Measurements from ENCODE around the gene PRSS36. TPM values are rescaled to one million over a fixed set of nuclear protein-coding genes. Genes with fewer than 3 reads are reported as not detected.
"Not testable (repeated sequence)": the region's sequence is repeated elsewhere in the genome, so short reads cannot be mapped to it uniquely, and the experiment has no call there.

The PRSS36 gene
- total RNA-seq, 1 experiment from 2014 or later: 0.66 TPM

- Mint-ChIP-seq H3K9me3 (no peaks in the 10 kb centered on the region), H3K27me3 (ENCODE audit: low read depth) (peaks cover 12% of the 10 kb centered on the region), H3K4me1 (peaks cover 0 to under 1% of the 10 kb centered on the region in 2 experiments; a peak in 1 of 4 replicates), H3K4me3 (no peak overlapping the region), H3K36me3 (ENCODE audit: insufficient read depth in 1 of 3, low read depth in 3 of 3) (no peaks in the 10 kb centered on the region), H3K27ac (0 out of 7 replicates have a peak overlapping the region, but pooled peaks of 1 of the 3 experiments have one; percentile 42)
- no peak overlapping the region for H3K14ac ChIP-seq (ENCODE audit: insufficient read depth, low read length)
- no peak overlapping the region for H2AK5ac ChIP-seq (ENCODE audit: insufficient read length, low read length)
- no peaks in the 10 kb centered on the region for H3K27me3 ChIP-seq (ENCODE audit: insufficient read depth, low read length)
- H3K23me2 ChIP-seq (ENCODE audit: insufficient read length, low read depth, low read length, poor library complexity, severe bottlenecking): no peaks in the 10 kb centered on the region
- H3K9ac ChIP-seq (ENCODE audit: extremely low read depth, insufficient read length, low read length): no peak overlapping the region
- H3T11ph ChIP-seq (ENCODE audit: low read length): no peak overlapping the region
- no CpG with 5 or more reads among the region's 8 CpGs for WGBS (ENCODE audit: extremely low coverage, insufficient read length, low lambda C conversion rate)
- no peak overlapping the region for H2BK5ac ChIP-seq (ENCODE audit: insufficient read length, low read length)
- no peak overlapping the region for H3K56ac ChIP-seq (ENCODE audit: insufficient read length, low read depth, low read length)
- TF ChIP-seq CTCF (conservative IDR thresholded peaks at IDR 0.05): no peak
- no peak overlapping the region for H2BK120ac ChIP-seq (ENCODE audit: low read depth, low read length, poor library complexity, severe bottlenecking)
- H4K5ac ChIP-seq (ENCODE audit: insufficient read length, low read depth, low read length): no peak overlapping the region
- H3K23ac ChIP-seq (ENCODE audit: insufficient read length, low read depth, low read length): no peak overlapping the region
- no peak overlapping the region for H3K27ac ChIP-seq (ENCODE audit: insufficient read length, low read depth, low read length)
- H3K9me3 ChIP-seq (ENCODE audit: control insufficient read depth, low read depth, low read length): no peaks in the 10 kb centered on the region
- no peak overlapping the region for H3K4ac ChIP-seq (ENCODE audit: low read depth, low read length)
- H3K79me2 ChIP-seq (ENCODE audit: insufficient read depth, low read length): no peaks in the 10 kb centered on the region
- no peak overlapping the region for H3K4me2 ChIP-seq (ENCODE audit: insufficient read depth, insufficient read length, low read length)
- no peaks in the 10 kb centered on the region for H3K79me1 ChIP-seq (ENCODE audit: insufficient read depth, low read depth, low read length, poor library complexity, severe bottlenecking)
- DNase-seq: no peak
- H4K8ac ChIP-seq (replicated peaks; ENCODE audit: insufficient read length, low read depth, low read length): no peak overlapping the region
- no peak overlapping the region for H2BK12ac ChIP-seq (ENCODE audit: insufficient read length, low read depth, low read length)
- no peak overlapping the region for H4K91ac ChIP-seq (ENCODE audit: insufficient read length, low read depth, low read length)
- H3K4me1 ChIP-seq (ENCODE audit: insufficient read depth, low read length): no peaks in the 10 kb centered on the region
- H2BK20ac ChIP-seq (ENCODE audit: low read depth, low read length, poor library complexity, severe bottlenecking): no peak overlapping the region
- H4K20me1 ChIP-seq (ENCODE audit: control insufficient read depth, insufficient read depth, insufficient read length): no peaks in the 10 kb centered on the region
- H3K18ac ChIP-seq (ENCODE audit: insufficient read length, low read depth, low read length): no peak overlapping the region
- no peak overlapping the region for H2BK15ac ChIP-seq (ENCODE audit: low read depth, low read length)
- no peak overlapping the region for H2AFZ ChIP-seq (ENCODE audit: low read length)
Measured at GRCh38 chr16:31157136-31157535, 7.3 kb upstream of the PRSS36 start.

- H4K91ac ChIP-seq (ENCODE audit: insufficient read length, low read depth, low read length); H2BK15ac ChIP-seq (ENCODE audit: low read depth, low read length); H3K18ac ChIP-seq (ENCODE audit: insufficient read length, low read depth, low read length); DNase-seq; H3K56ac ChIP-seq (ENCODE audit: insufficient read length, low read depth, low read length); H3K79me1 ChIP-seq (ENCODE audit: insufficient read depth, low read depth, low read length, poor library complexity, severe bottlenecking); H3K36me3 Mint-ChIP-seq (ENCODE audit: insufficient read depth in 1 of 3, low read depth in 3 of 3); H2AK5ac ChIP-seq (ENCODE audit: insufficient read length, low read length); H3K4me1 ChIP-seq (ENCODE audit: insufficient read depth, low read length); H3K23me2 ChIP-seq (ENCODE audit: insufficient read length, low read depth, low read length, poor library complexity, severe bottlenecking); H3K4ac ChIP-seq (ENCODE audit: low read depth, low read length); H3K4me2 ChIP-seq (ENCODE audit: insufficient read depth, insufficient read length, low read length); H4K20me1 ChIP-seq (ENCODE audit: control insufficient read depth, insufficient read depth, insufficient read length); H3K23ac ChIP-seq (ENCODE audit: insufficient read length, low read depth, low read length); H2BK12ac ChIP-seq (ENCODE audit: insufficient read length, low read depth, low read length); H3K9me3 Mint-ChIP-seq; H3T11ph ChIP-seq (ENCODE audit: low read length); H2BK20ac ChIP-seq (ENCODE audit: low read depth, low read length, poor library complexity, severe bottlenecking); H3K27ac Mint-ChIP-seq; H2BK120ac ChIP-seq (ENCODE audit: low read depth, low read length, poor library complexity, severe bottlenecking); H3K27me3 ChIP-seq (ENCODE audit: insufficient read depth, low read length); H4K5ac ChIP-seq (ENCODE audit: insufficient read length, low read depth, low read length); H3K27ac ChIP-seq (ENCODE audit: insufficient read length, low read depth, low read length); H2BK5ac ChIP-seq (ENCODE audit: insufficient read length, low read length); H2AFZ ChIP-seq (ENCODE audit: low read length); H3K79me2 ChIP-seq (ENCODE audit: insufficient read depth, low read length); H3K4me3 Mint-ChIP-seq; H3K14ac ChIP-seq (ENCODE audit: insufficient read depth, low read length); H3K9ac ChIP-seq (ENCODE audit: extremely low read depth, insufficient read length, low read length); H3K9me3 ChIP-seq (ENCODE audit: control insufficient read depth, low read depth, low read length); H4K8ac ChIP-seq (replicated peaks; ENCODE audit: insufficient read length, low read depth, low read length): not testable (repeated sequence)
- Mint-ChIP-seq H3K27me3 (ENCODE audit: low read depth) (peaks cover 25% of the 10 kb centered on the region), H3K4me1 (peaks cover 15 to 35% of the 10 kb centered on the region in 2 experiments)
- no CpG with 5 or more reads among the region's 6 CpGs for WGBS (ENCODE audit: extremely low coverage, insufficient read length, low lambda C conversion rate)
Measured at GRCh38 chr16:31150976-31151375, 1.1 kb upstream of the PRSS36 start.

Data from H9 (cell line).